GM23338 (cell line): ENCODE data around the gene TST. TPM values are rescaled to one million over a fixed set of nuclear protein-coding genes. Genes with fewer than 3 reads are reported as not detected.

Experiments used
- ATAC-seq: fragments of 200-7000 bp; cut with Tn5 transposase; 3 replicates; pipeline ENCODE4 v1.9.1; 2020
- DNase-seq: peaks from one replicate; pipeline ENCODE4 v3.0.0-alpha.2; 2015; ENCODE audit warnings: low spot score
- H2AFZ ChIP-seq: fragments of 200-600 bp; sonication (generic); 2 replicates; pipeline ENCODE4 v1.8.0; 2016; ENCODE audit warnings: antibody characterized with exemption, mild to moderate bottlenecking, moderate library complexity
- H3F3A ChIP-seq: fragments of 200-600 bp; sonication (generic); replicated peaks from 2 replicates; pipeline ENCODE4 v1.8.0; 2017; ENCODE audit warnings: antibody characterized with exemption, mixed run types, low read depth
- H3K27ac ChIP-seq: fragments of 200-600 bp; sonication (generic); 2 replicates; pipeline ENCODE4 v1.6.1; 2016; ENCODE audit warnings: low read depth
- H3K27me3 ChIP-seq: fragments of 200-600 bp; sonication (generic); 2 replicates; pipeline ENCODE4 v1.8.0; 2016; ENCODE audit warnings: mild to moderate bottlenecking, mixed run types, moderate library complexity; ENCODE audit not compliant: insufficient read depth
- H3K36me3 ChIP-seq: fragments of 200-600 bp; sonication (generic); 2 replicates; pipeline ENCODE4 v1.8.0; 2016; ENCODE audit warnings: mild to moderate bottlenecking; ENCODE audit not compliant: insufficient read depth
- H3K4me1 ChIP-seq: fragments of 200-600 bp; sonication (generic); 2 replicates; pipeline ENCODE4 v1.8.0; 2016; ENCODE audit warnings: mild to moderate bottlenecking, moderate library complexity; ENCODE audit not compliant: insufficient read depth
- H3K4me2 ChIP-seq: fragments of 200-600 bp; sonication (generic); 2 replicates; pipeline ENCODE4 v1.7.1; 2017; ENCODE audit warnings: mixed run types
- H3K4me3 ChIP-seq: fragments of 200-600 bp; sonication (generic); 2 replicates; pipeline ENCODE4 v1.6.1; 2016; ENCODE audit warnings: mixed run types
- H3K79me2 ChIP-seq: fragments of 200-600 bp; sonication (generic); replicated peaks from 2 replicates; pipeline ENCODE4 v1.8.0; 2017; ENCODE audit warnings: mild to moderate bottlenecking; ENCODE audit not compliant: insufficient read depth
- H3K9me2 ChIP-seq: fragments of 200-600 bp; sonication (generic); 2 replicates; pipeline ENCODE4 v1.8.0; 2017; ENCODE audit not compliant: insufficient read depth
- H4K20me1 ChIP-seq: fragments of 200-600 bp; sonication (generic); replicated peaks from 2 replicates; pipeline ENCODE4 v1.8.0; 2017; ENCODE audit warnings: mild to moderate bottlenecking; ENCODE audit not compliant: insufficient read depth
- H3K27ac Mint-ChIP-seq: 2 replicates; pipeline ENCODE4 v1.8.0; 2020; ENCODE audit warnings: inconsistent platforms, mild to moderate bottlenecking, moderate library complexity, mixed read lengths
- H3K27me3 Mint-ChIP-seq: 3 replicates; pipeline ENCODE4 v1.8.0; 2022; ENCODE audit warnings: low read depth, mild to moderate bottlenecking, moderate library complexity, mixed read lengths, inconsistent platforms; ENCODE audit not compliant: insufficient read depth, poor library complexity
- H3K36me3 Mint-ChIP-seq: 3 replicates; pipeline ENCODE4 v1.8.0; 2021; ENCODE audit warnings: low read depth, mild to moderate bottlenecking, inconsistent platforms, moderate library complexity, mixed read lengths
- H3K4me1 Mint-ChIP-seq: 3 replicates; pipeline ENCODE4 v1.8.0; 2020; ENCODE audit warnings: mild to moderate bottlenecking, inconsistent platforms, mixed read lengths
- H3K4me3 Mint-ChIP-seq: 3 replicates; pipeline ENCODE4 v1.8.0; 2021; ENCODE audit warnings: moderate library complexity, mild to moderate bottlenecking, inconsistent platforms, mixed read lengths
- H3K9me3 Mint-ChIP-seq: 3 replicates; pipeline ENCODE4 v1.8.0; 2020; ENCODE audit warnings: moderate library complexity, mild to moderate bottlenecking, inconsistent platforms, mixed read lengths
- EZH2phosphoT487 ChIP-seq: fragments of 200-600 bp; sonication (generic); IDR thresholded peaks from one replicate; pipeline ENCODE4 v1.8.1; 2018; ENCODE audit warnings: antibody characterized with exemption; ENCODE audit not compliant: unreplicated experiment
- POLR2AphosphoS5 ChIP-seq: IDR thresholded peaks from 2 replicates; pipeline ENCODE4 v1.6.1; 2016; ENCODE audit warnings: antibody characterized with exemption, low read depth
- REST ChIP-seq: IDR thresholded peaks from one replicate; pipeline ENCODE4 v1.6.1; 2018; ENCODE audit warnings: antibody characterized with exemption; ENCODE audit not compliant: unreplicated experiment
- STAT1 ChIP-seq: IDR thresholded peaks from one replicate; pipeline ENCODE4 v1.6.1; 2016; ENCODE audit warnings: antibody characterized with exemption; ENCODE audit not compliant: unreplicated experiment
- ZNF114 ChIP-seq: fragments of 250-450 bp; sonication (Bioruptor Pico); IDR thresholded peaks from 2 replicates; pipeline ENCODE4 v1.5.0; 2020; ENCODE audit warnings: mild to moderate bottlenecking, moderate library complexity
- ZNF331 ChIP-seq: fragments of 250-450 bp; sonication (Bioruptor Pico); IDR thresholded peaks from 2 replicates; pipeline ENCODE4 v1.5.0; 2020; ENCODE audit warnings: low read depth, mild to moderate bottlenecking, moderate library complexity
- polyA plus RNA-seq: library from polyadenylated mRNA; unstranded; fragments of >200 nt; fragmentation: Nextera tagmentation; extraction: Ambion mirVana; gene quantifications from 2 replicates; pipeline ENCODE4 v1.2.1, GENCODE V29; 2016
- total RNA-seq: library from RNA; depleted of rRNA; stranded (reverse); fragments of >200 nt; shearing (Covaris generic); gene quantifications from 2 replicates; pipeline ENCODE4 v1.2.3, GENCODE V29; 2014
- TF ChIP-seq, protein P1 (sequence below): fragments of 250-450 bp; sonication (Bioruptor Pico); IDR thresholded peaks from 2 replicates; pipeline ENCODE4 v1.5.0; 2020; ENCODE audit warnings: mild to moderate bottlenecking, moderate library complexity

Gene TST
- total and polyA plus RNA-seq, 2 experiments from 2014 or later: 14.6 to 32.7 TPM

GRCh38 chr22:37065961-37066360 is 46.7 kb upstream of the TST start (continued):
- TF ChIP-seq, protein P1, sequence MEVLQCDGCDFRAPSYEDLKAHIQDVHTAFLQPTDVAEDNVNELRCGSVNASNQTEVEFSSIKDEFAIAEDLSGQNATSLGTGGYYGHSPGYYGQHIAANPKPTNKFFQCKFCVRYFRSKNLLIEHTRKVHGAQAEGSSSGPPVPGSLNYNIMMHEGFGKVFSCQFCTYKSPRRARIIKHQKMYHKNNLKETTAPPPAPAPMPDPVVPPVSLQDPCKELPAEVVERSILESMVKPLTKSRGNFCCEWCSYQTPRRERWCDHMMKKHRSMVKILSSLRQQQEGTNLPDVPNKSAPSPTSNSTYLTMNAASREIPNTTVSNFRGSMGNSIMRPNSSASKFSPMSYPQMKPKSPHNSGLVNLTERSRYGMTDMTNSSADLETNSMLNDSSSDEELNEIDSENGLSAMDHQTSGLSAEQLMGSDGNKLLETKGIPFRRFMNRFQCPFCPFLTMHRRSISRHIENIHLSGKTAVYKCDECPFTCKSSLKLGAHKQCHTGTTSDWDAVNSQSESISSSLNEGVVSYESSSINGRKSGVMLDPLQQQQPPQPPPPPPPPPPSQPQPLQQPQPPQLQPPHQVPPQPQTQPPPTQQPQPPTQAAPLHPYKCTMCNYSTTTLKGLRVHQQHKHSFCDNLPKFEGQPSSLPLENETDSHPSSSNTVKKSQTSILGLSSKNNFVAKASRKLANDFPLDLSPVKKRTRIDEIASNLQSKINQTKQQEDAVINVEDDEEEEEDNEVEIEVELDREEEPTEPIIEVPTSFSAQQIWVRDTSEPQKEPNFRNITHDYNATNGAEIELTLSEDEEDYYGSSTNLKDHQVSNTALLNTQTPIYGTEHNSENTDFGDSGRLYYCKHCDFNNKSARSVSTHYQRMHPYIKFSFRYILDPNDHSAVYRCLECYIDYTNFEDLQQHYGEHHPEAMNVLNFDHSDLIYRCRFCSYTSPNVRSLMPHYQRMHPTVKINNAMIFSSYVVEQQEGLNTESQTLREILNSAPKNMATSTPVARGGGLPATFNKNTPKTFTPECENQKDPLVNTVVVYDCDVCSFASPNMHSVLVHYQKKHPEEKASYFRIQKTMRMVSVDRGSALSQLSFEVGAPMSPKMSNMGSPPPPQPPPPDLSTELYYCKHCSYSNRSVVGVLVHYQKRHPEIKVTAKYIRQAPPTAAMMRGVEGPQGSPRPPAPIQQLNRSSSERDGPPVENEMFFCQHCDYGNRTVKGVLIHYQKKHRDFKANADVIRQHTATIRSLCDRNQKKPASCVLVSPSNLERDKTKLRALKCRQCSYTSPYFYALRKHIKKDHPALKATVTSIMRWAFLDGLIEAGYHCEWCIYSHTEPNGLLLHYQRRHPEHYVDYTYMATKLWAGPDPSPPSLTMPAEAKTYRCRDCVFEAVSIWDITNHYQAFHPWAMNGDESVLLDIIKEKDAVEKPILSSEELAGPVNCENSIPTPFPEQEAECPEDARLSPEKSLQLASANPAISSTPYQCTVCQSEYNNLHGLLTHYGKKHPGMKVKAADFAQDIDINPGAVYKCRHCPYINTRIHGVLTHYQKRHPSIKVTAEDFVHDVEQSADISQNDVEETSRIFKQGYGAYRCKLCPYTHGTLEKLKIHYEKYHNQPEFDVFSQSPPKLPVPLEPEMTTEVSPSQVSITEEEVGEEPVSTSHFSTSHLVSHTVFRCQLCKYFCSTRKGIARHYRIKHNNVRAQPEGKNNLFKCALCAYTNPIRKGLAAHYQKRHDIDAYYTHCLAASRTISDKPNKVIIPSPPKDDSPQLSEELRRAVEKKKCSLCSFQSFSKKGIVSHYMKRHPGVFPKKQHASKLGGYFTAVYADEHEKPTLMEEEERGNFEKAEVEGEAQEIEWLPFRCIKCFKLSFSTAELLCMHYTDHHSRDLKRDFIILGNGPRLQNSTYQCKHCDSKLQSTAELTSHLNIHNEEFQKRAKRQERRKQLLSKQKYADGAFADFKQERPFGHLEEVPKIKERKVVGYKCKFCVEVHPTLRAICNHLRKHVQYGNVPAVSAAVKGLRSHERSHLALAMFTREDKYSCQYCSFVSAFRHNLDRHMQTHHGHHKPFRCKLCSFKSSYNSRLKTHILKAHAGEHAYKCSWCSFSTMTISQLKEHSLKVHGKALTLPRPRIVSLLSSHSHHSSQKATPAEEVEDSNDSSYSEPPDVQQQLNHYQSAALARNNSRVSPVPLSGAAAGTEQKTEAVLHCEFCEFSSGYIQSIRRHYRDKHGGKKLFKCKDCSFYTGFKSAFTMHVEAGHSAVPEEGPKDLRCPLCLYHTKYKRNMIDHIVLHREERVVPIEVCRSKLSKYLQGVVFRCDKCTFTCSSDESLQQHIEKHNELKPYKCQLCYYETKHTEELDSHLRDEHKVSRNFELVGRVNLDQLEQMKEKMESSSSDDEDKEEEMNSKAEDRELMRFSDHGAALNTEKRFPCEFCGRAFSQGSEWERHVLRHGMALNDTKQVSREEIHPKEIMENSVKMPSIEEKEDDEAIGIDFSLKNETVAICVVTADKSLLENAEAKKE: no peak
- no peak for TF ChIP-seq EZH2phosphoT487

DNA sequence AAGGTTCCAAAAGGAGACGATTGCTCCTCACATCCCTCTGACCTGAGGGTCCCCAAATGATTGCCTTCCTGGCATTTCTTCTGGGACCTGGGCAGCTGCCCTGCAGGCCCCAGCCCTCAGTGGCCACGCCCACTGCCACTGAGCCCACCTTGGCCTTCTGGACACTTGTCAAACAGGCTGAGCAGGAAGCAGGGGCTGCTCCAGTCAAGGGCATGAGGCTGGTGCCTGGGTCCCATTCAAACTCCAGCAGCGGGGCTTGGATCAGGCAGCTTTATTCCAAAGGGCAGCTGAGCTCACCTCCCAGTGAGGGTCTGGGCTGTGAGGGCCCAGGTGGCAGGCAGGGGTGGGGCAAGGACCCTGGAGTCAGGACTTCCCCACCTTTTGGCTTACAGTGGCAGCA is 45.9 kb upstream of the TST start:
- no peak for ATAC-seq
- no peak overlapping the region for H3K4me3 ChIP-seq
- H3K36me3 ChIP-seq: no peaks in the 10 kb centered on the region
- Mint-ChIP-seq H3K36me3 (peaks cover 2% of the 10 kb centered on the region; the same call in 2 of the 3 replicates), H3K4me3 (no peak overlapping the region), H3K27me3 (peaks cover 41% of the 10 kb centered on the region), H3K9me3 (no peaks in the 10 kb centered on the region; the same call in 2 of the 3 replicates), H3K27ac (no peak overlapping the region), H3K4me1 (peaks cover 38% of the 10 kb centered on the region)
- H3F3A ChIP-seq: no peaks in the 10 kb centered on the region
- H3K4me1 ChIP-seq: peaks cover 22% of the 10 kb centered on the region
- TF ChIP-seq POLR2AphosphoS5 (no peak), ZNF114 (CRISPR knock-in tag) (no peak), EZH2phosphoT487 (no peak), STAT1 (no peak), ZNF331 (CRISPR knock-in tag) (no peak), REST (no peak)
- no peaks in the 10 kb centered on the region for H3K79me2 ChIP-seq
- DNase-seq: no peak
- H3K9me2 ChIP-seq: no peaks in the 10 kb centered on the region
- H3K27ac ChIP-seq: no peak overlapping the region
- peaks cover 33% of the 10 kb centered on the region for H3K27me3 ChIP-seq
- H3K4me2 ChIP-seq: no peak overlapping the region
- H2AFZ ChIP-seq: no peak overlapping the region
- H4K20me1 ChIP-seq: no peaks in the 10 kb centered on the region
